Measurements from ENCODE around the gene MEGF9. TPM values are rescaled to one million over a fixed set of nuclear protein-coding genes. Genes with fewer than 3 reads are reported as not detected.
"Not testable (repeated sequence)": the region's sequence is repeated elsewhere in the genome, so short reads cannot be mapped to it uniquely, and the experiment has no call there.

MEGF9 gene
- total and polyA plus RNA-seq, 2 donors (not counting 1 experiment from before 2014, with no cell fraction given), result 3.5 to 11.3 TPM

- Mint-ChIP-seq H3K9me3 (ENCODE audit: insufficient read depth) (no peaks in the 10 kb centered on the region), H3K4me1 (no peaks in the 10 kb centered on the region), H3K27ac (no peak overlapping the region), H3K27me3 (no peaks in the 10 kb centered on the region), H3K4me3 (no peak overlapping the region)
- peaks cover 0 to 8% (median 1%) of the 10 kb centered on the region in 3 donors for H3K9me3 ChIP-seq (ENCODE audit: control extremely low read depth in 1 of 3, control insufficient read depth in 2 of 3, insufficient read depth in 1 of 3, low read length in 2 of 3)
- TF ChIP-seq EZH2 (IDR thresholded peaks at IDR 0.05; ENCODE audit: borderline replicate concordance, insufficient read depth, low read depth, low read length, poor library complexity, severe bottlenecking), result no peak
- TF ChIP-seq, protein P1, sequence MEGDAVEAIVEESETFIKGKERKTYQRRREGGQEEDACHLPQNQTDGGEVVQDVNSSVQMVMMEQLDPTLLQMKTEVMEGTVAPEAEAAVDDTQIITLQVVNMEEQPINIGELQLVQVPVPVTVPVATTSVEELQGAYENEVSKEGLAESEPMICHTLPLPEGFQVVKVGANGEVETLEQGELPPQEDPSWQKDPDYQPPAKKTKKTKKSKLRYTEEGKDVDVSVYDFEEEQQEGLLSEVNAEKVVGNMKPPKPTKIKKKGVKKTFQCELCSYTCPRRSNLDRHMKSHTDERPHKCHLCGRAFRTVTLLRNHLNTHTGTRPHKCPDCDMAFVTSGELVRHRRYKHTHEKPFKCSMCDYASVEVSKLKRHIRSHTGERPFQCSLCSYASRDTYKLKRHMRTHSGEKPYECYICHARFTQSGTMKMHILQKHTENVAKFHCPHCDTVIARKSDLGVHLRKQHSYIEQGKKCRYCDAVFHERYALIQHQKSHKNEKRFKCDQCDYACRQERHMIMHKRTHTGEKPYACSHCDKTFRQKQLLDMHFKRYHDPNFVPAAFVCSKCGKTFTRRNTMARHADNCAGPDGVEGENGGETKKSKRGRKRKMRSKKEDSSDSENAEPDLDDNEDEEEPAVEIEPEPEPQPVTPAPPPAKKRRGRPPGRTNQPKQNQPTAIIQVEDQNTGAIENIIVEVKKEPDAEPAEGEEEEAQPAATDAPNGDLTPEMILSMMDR (IDR thresholded peaks at IDR 0.05), result no peak
- POLR2A ChIA-PET, result no interaction called here
- H2AFZ ChIP-seq (ENCODE audit: insufficient read depth, low read depth, low read length, poor library complexity, severe bottlenecking), result no peak overlapping the region
- H3K9ac ChIP-seq (ENCODE audit: low read length), result no peak overlapping the region
- no peak overlapping the region for H3K4me3 ChIP-seq (ENCODE audit: control extremely low read depth in 1 of 5, extremely low read depth in 1 of 5, insufficient read depth in 1 of 5, low read depth in 2 of 5, low read length in 4 of 5)
- intact Hi-C loops (cut with micrococcal nuclease), result no loop called here
- DNase-seq (no peak), ATAC-seq (ENCODE audit: low read depth) (no peak)
- no peaks in the 10 kb centered on the region for H3K79me2 ChIP-seq (ENCODE audit: control insufficient read depth, insufficient read depth, low read length)
- no peak overlapping the region for H3K4me2 ChIP-seq (replicated peaks; ENCODE audit: low read depth, low read length, poor library complexity, severe bottlenecking)
- H3K27me3 ChIP-seq (replicated peaks in 1 of 4; ENCODE audit: control extremely low read depth in 1 of 4, control insufficient read depth in 3 of 4, insufficient read depth in 4 of 4, low read length in 3 of 4), result no peaks in the 10 kb centered on the region
- CTCF ChIA-PET, result no interaction called here
- no peak overlapping the region for H3K27ac ChIP-seq (ENCODE audit: low read length in 2 of 2)
- H3K36me3 ChIP-seq (replicated peaks in 1 of 2; ENCODE audit: control extremely low read depth in 1 of 2, control insufficient read depth in 1 of 2, extremely low read depth in 1 of 2, insufficient read depth in 2 of 2, low read length in 1 of 2), result no peaks in the 10 kb centered on the region
- H3K4me1 ChIP-seq (ENCODE audit: control insufficient read depth in 2 of 2, insufficient read depth in 2 of 2, low read length in 2 of 2), result no peaks in the 10 kb centered on the region
- H4K20me1 ChIP-seq (ENCODE audit: control insufficient read depth, insufficient read depth, low read length, poor library complexity, severe bottlenecking), result no peaks in the 10 kb centered on the region
These were observed 83.9 kb downstream of the MEGF9 start for GRCh38 chr9:120630333-120630732.

DNA sequence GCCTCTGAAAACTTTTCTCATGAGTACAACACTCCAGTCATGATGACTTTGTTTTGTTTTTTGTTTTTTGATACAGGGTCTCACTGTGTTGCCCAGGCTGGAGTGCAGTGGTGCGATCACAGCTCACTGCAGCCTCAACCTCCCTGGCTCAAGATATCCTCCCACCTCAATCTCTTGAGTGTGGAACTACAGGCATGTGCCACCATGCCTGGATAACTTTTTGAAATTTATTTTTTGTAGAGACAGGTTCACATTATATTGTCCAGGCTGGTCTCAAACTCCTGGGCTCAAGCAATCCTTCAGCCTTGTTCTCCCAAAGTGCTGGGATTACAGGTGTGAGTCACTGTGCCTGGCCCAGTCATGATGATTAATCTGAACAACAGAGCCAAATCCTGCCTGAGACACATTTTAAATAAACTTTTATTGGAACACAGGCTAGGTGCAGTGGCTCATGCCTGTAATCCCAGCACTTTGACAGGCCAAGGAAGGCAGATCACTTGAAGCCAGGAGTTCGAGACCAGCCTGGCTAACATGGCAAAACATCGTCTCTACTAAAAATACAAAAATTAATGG, 85.3 kb downstream of the MEGF9 start:
- CTCF ChIA-PET; H3K27me3 ChIP-seq (replicated peaks in 1 of 4; ENCODE audit: control extremely low read depth in 1 of 4, control insufficient read depth in 3 of 4, insufficient read depth in 4 of 4, low read length in 3 of 4); H3K4me3 Mint-ChIP-seq; intact Hi-C loops (cut with micrococcal nuclease); H3K79me2 ChIP-seq (ENCODE audit: control insufficient read depth, insufficient read depth, low read length); H4K20me1 ChIP-seq (ENCODE audit: control insufficient read depth, insufficient read depth, low read length, poor library complexity, severe bottlenecking); ATAC-seq (ENCODE audit: low read depth); DNase-seq; H3K36me3 ChIP-seq (replicated peaks in 1 of 2; ENCODE audit: control extremely low read depth in 1 of 2, control insufficient read depth in 1 of 2, extremely low read depth in 1 of 2, insufficient read depth in 2 of 2, low read length in 1 of 2); H3K9me3 ChIP-seq (ENCODE audit: control extremely low read depth in 1 of 3, control insufficient read depth in 2 of 3, insufficient read depth in 1 of 3, low read length in 2 of 3); H3K4me1 ChIP-seq (ENCODE audit: control insufficient read depth in 2 of 2, insufficient read depth in 2 of 2, low read length in 2 of 2); H3K9ac ChIP-seq (ENCODE audit: low read length); POLR2A ChIA-PET; H3K27me3 Mint-ChIP-seq; H3K4me2 ChIP-seq (replicated peaks; ENCODE audit: low read depth, low read length, poor library complexity, severe bottlenecking); H3K9me3 Mint-ChIP-seq (ENCODE audit: insufficient read depth); H3K4me3 ChIP-seq (ENCODE audit: control extremely low read depth in 1 of 5, extremely low read depth in 1 of 5, insufficient read depth in 1 of 5, low read depth in 2 of 5, low read length in 4 of 5); H3K4me1 Mint-ChIP-seq; H2AFZ ChIP-seq (ENCODE audit: insufficient read depth, low read depth, low read length, poor library complexity, severe bottlenecking); H3K27ac ChIP-seq (ENCODE audit: low read length in 2 of 2); H3K27ac Mint-ChIP-seq: not testable (repeated sequence)
- WGBS (ENCODE audit: insufficient coverage), result 100% methylated on average over 2 of the region's 3 CpGs
